ENCODE data around the gene AKAP3. TPM values are rescaled to one million over a fixed set of nuclear protein-coding genes. Genes with fewer than 3 reads are reported as not detected.
A peak's percentile ranks its signal among the peaks of the same experiment; 100 is the strongest.

The AKAP3 gene
- total RNA-seq, 1 donor: 0.81 TPM

DNA sequence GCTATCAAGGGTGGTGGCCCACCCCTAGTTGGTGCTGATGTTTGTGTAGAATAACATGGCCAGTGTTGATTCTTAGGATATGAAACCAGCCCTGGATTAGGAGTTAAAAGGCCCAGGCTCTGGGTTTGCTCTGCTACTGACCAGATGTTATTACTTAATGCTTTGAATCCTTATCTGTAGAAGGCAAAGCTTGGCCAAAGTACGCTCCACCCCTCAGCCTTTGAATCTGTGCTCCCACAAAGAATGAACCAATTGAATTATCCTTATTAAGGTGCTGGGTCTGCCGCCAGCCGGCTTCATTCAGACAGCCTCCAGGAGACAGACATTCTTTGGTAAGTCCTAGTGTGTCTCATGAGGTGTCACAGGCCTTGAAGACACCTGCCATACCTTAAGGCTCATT lies 41.8 kb downstream of the AKAP3 start:
- H3K4me3 ChIP-seq (ENCODE audit: low read depth, low read length): no peak overlapping the region
- peak; percentile 54 for DNase-seq (ENCODE audit: low read depth)
- TF ChIP-seq CTCF (IDR thresholded peaks at IDR 0.05; ENCODE audit: insufficient read depth, low read length): no peak

- peak; percentile 90 for DNase-seq (ENCODE audit: low read depth)
- peak overlapping the region; percentile 88 for H3K4me3 ChIP-seq (ENCODE audit: low read depth, low read length)
- TF ChIP-seq CTCF (IDR thresholded peaks at IDR 0.05; ENCODE audit: insufficient read depth, low read length): peak; percentile 100
These were observed 44.1 kb downstream of the AKAP3 start for GRCh38 chr12:4604684-4605193.

GRCh38 chr12:4603946-4604345 lies 44.9 kb downstream of the AKAP3 start:
- no peak overlapping the region for H3K4me3 ChIP-seq (ENCODE audit: low read depth, low read length)
- no peak for DNase-seq (ENCODE audit: low read depth)
- TF ChIP-seq CTCF (IDR thresholded peaks at IDR 0.05; ENCODE audit: insufficient read depth, low read length): no peak

DNA sequence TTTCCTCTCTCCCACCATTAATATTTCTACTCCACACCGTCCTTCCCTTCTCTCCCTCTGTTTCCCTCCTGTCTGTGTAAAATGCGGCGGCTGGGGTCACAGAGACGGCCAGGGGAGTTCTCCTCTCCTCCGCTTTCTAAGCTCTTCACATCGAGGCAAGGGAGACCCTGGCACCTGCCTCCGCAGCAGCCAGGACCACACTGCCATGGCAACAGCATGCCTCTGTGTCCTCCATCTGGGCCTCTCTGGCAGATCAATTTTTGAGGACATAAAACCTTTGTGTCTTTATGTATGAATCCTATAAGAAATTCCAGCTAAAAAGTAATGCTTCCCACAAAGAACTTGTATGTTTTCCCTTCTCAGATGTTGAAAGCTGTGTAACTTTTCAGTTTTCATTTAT lies 45.4 kb downstream of the AKAP3 start:
- no peak for DNase-seq (ENCODE audit: low read depth)
- TF ChIP-seq CTCF (IDR thresholded peaks at IDR 0.05; ENCODE audit: insufficient read depth, low read length): no peak
- no peak overlapping the region for H3K4me3 ChIP-seq (ENCODE audit: low read depth, low read length)

- no peak for DNase-seq (ENCODE audit: low read depth)
- no peak for TF ChIP-seq CTCF (IDR thresholded peaks at IDR 0.05; ENCODE audit: insufficient read depth, low read length)
- H3K4me3 ChIP-seq (ENCODE audit: low read depth, low read length): no peak overlapping the region
These were observed 53.0 kb downstream of the AKAP3 start for GRCh38 chr12:4595881-4596280.

GRCh38 chr12:4591180-4591687 lies 57.6 kb downstream of the AKAP3 start:
- no peak overlapping the region for H3K4me3 ChIP-seq (ENCODE audit: low read depth, low read length)
- no peak for DNase-seq (ENCODE audit: low read depth)
- no peak for TF ChIP-seq CTCF (IDR thresholded peaks at IDR 0.05; ENCODE audit: insufficient read depth, low read length)

DNA sequence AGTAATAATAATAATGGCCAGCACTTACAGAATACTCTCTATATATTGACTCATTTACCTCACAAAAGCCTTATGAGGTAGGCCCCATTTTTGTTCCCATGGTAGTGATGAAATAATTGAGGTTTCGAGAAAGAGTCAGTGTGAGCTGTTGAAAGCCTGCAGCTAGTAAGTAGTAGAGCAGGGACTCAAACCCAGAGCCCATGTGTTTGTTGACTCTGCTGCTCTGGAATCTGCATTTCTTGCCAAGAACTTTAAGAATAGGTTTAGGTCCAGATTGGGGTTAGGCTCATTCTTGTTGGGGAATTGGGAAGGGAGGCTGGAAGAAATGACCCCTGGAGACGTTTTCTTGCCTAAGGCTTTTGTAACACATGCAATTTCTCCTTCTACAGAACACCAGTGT lies 58.9 kb downstream of the AKAP3 start:
- H3K4me3 ChIP-seq (ENCODE audit: low read depth, low read length): no peak overlapping the region
- DNase-seq (ENCODE audit: low read depth): peak; percentile 47
- no peak for TF ChIP-seq CTCF (IDR thresholded peaks at IDR 0.05; ENCODE audit: insufficient read depth, low read length)
